ENCODE data around the gene TIGD3. TPM values are rescaled to one million over a fixed set of nuclear protein-coding genes. Genes with fewer than 3 reads are reported as not detected.

TIGD3 gene
- total and polyA plus RNA-seq, 9 of the 15 experiments (the other 6 are each of a cell fraction or from before 2014, with no cell fraction given), result 0.06 to 1.3 (median 0.56) TPM

- TF ChIP-seq ZNF518B (CRISPR knock-in tag; IDR thresholded peaks at IDR 0.05) (no peak), CHD2 (IDR thresholded peaks at IDR 0.05; ENCODE audit: low read depth, low read length) (no peak), NR3C1 (CRISPR knock-in tag; IDR thresholded peaks at IDR 0.05) (no peak), ZSCAN32 (CRISPR knock-in tag; IDR thresholded peaks at IDR 0.05) (no peak), ZNF134 (CRISPR knock-in tag; conservative IDR thresholded peaks at IDR 0.05) (no peak), SMAD3 (CRISPR knock-in tag; conservative IDR thresholded peaks at IDR 0.05) (no peak), TCF7 (IDR thresholded peaks at IDR 0.05; ENCODE audit: borderline replicate concordance) (no peak), TOE1 (IDR thresholded peaks at IDR 0.05; ENCODE audit: borderline replicate concordance) (no peak), TOE1 (CRISPR knock-in tag; IDR thresholded peaks at IDR 0.05; ENCODE audit: borderline replicate concordance, low read depth) (no peak), ZNF644 (tag; IDR thresholded peaks at IDR 0.05; ENCODE audit: low read depth) (0 out of 2 replicates have a peak, but pooled peaks have one; percentile 20), PTRF (tag; IDR thresholded peaks at IDR 0.05) (no peak), NR2C2 (CRISPR knock-in tag; IDR thresholded peaks at IDR 0.05) (no peak), NR2C2 (tag; IDR thresholded peaks at IDR 0.05) (no peak), PCBP2 (IDR thresholded peaks at IDR 0.05; ENCODE audit: low read depth, low read length, poor library complexity, severe bottlenecking) (no peak), SMARCA4 (IDR thresholded peaks at IDR 0.05) (peak; percentile 81), HEY1 (CRISPR knock-in tag; IDR thresholded peaks at IDR 0.05; ENCODE audit: borderline replicate concordance) (no peak), ZNF12 (CRISPR knock-in tag; IDR thresholded peaks at IDR 0.05) (no peak), KLF13 (tag; IDR thresholded peaks at IDR 0.05; ENCODE audit: borderline replicate concordance, low read depth) (no peak), NFATC3 (IDR thresholded peaks at IDR 0.05) (no peak), ZNF197 (CRISPR knock-in tag; IDR thresholded peaks at IDR 0.05; ENCODE audit: low read depth) (no peak)
- TF ChIP-seq, protein P1, sequence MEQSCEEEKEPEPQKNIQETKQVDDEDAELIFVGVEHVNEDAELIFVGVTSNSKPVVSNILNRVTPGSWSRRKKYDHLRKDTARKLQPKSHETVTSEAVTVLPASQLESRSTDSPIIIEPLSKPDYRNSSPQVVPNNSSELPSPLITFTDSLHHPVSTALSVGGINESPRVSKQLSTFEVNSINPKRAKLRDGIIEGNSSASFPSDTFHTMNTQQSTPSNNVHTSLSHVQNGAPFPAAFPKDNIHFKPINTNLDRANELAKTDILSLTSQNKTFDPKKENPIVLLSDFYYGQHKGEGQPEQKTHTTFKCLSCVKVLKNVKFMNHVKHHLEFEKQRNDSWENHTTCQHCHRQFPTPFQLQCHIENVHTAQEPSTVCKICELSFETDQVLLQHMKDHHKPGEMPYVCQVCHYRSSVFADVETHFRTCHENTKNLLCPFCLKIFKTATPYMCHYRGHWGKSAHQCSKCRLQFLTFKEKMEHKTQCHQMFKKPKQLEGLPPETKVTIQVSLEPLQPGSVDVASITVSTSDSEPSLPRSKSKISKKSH (CRISPR knock-in tag; IDR thresholded peaks at IDR 0.05), result no peak
- TF ChIP-seq, protein P2, sequence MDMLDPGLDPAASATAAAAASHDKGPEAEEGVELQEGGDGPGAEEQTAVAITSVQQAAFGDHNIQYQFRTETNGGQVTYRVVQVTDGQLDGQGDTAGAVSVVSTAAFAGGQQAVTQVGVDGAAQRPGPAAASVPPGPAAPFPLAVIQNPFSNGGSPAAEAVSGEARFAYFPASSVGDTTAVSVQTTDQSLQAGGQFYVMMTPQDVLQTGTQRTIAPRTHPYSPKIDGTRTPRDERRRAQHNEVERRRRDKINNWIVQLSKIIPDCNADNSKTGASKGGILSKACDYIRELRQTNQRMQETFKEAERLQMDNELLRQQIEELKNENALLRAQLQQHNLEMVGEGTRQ (CRISPR knock-in tag; IDR thresholded peaks at IDR 0.05), result no peak
- TF ChIP-seq, protein P3, sequence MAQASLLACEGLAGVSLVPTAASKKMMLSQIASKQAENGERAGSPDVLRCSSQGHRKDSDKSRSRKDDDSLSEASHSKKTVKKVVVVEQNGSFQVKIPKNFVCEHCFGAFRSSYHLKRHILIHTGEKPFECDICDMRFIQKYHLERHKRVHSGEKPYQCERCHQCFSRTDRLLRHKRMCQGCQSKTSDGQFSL (CRISPR knock-in tag; IDR thresholded peaks at IDR 0.05), result no peak
- TF ChIP-seq, protein P3 (tag; IDR thresholded peaks at IDR 0.05), result no peak
These were observed 7.9 kb downstream of the TIGD3 start (continued) for GRCh38 chr11:65362320-65362931.
